ENCODE data around the gene SLIT3.

SLIT3 gene

DNA sequence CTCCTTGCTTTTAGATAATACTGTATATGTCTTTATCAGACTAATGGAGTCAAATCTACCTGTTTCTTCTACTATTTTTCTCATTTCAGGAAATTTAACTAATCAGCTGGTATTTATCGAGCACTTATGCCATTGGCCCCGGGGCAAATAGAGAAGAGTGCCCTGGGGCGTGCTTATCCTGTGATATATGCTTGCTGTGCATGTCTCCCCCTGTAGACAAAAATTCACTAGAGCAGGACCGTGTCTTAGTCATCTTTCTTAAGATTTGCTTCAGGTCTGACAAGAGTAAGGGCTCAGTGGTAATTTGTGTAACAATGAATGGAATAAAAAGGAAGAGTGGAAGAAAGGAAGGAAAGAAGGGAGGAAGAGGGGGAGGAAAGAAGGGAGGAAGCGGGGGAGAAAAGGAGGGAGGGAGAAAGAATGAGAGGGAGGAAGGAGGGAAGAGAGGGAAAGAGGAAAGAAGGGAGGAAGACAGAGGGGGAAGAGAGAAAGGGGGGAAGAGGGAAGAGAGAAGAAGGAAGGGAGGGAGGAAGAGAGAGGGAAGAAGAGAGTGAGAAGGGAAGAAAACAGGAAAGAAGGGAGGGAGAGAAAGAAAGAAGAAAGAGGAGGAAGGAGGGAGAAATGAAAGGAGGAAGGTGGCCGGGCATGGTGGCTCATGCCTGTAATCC, 426.1 kb downstream of the SLIT3 start:
- Histone ChIP-seq H3K4me3 (ENCODE audit: low read length) (no peak overlapping the region), H3K9me3 (ENCODE audit: insufficient read depth, low read depth, low read length) (no peaks in the 10 kb centered on the region), H3K27ac (ENCODE audit: low read length) (no peak overlapping the region), H3K9ac (ENCODE audit: low read depth, low read length) (no peak overlapping the region), H3K36me3 (ENCODE audit: insufficient read depth, low read depth, low read length) (no peaks in the 10 kb centered on the region), H3K27me3 (ENCODE audit: insufficient read depth, low read length) (peaks cover under 1% of the 10 kb centered on the region; the same call in 1 of the 2 replicates), H3K4me1 (ENCODE audit: insufficient read depth, low read length) (peaks cover 4% of the 10 kb centered on the region; the same call in 1 of the 2 replicates)

GRCh38 chr5:168872246-168872645, 428.7 kb downstream of the SLIT3 start:
- Histone ChIP-seq H3K4me1 (ENCODE audit: insufficient read depth, low read length) (no peaks in the 10 kb centered on the region), H3K4me3 (ENCODE audit: low read length) (no peak overlapping the region), H3K36me3 (ENCODE audit: insufficient read depth, low read depth, low read length) (no peaks in the 10 kb centered on the region), H3K27me3 (ENCODE audit: insufficient read depth, low read length) (no peaks in the 10 kb centered on the region), H3K27ac (ENCODE audit: low read length) (no peak overlapping the region), H3K9me3 (ENCODE audit: insufficient read depth, low read depth, low read length) (no peaks in the 10 kb centered on the region), H3K9ac (ENCODE audit: low read depth, low read length) (no peak overlapping the region)

- H3K27me3 ChIP-seq (ENCODE audit: insufficient read depth, low read length), result no peaks in the 10 kb centered on the region
- no peaks in the 10 kb centered on the region for H3K4me1 ChIP-seq (ENCODE audit: insufficient read depth, low read length)
- H3K9me3 ChIP-seq (ENCODE audit: insufficient read depth, low read depth, low read length), result no peaks in the 10 kb centered on the region
- H3K4me3 ChIP-seq (ENCODE audit: low read length), result no peak overlapping the region
- H3K9ac ChIP-seq (ENCODE audit: low read depth, low read length), result no peak overlapping the region
- no peaks in the 10 kb centered on the region for H3K36me3 ChIP-seq (ENCODE audit: insufficient read depth, low read depth, low read length)
- H3K27ac ChIP-seq (ENCODE audit: low read length), result no peak overlapping the region
These were observed 430.0 kb downstream of the SLIT3 start for GRCh38 chr5:168870910-168871309.

- Histone ChIP-seq H3K9me3 (ENCODE audit: insufficient read depth, low read depth, low read length) (no peaks in the 10 kb centered on the region), H3K4me1 (ENCODE audit: insufficient read depth, low read length) (no peaks in the 10 kb centered on the region), H3K9ac (ENCODE audit: low read depth, low read length) (no peak overlapping the region), H3K36me3 (ENCODE audit: insufficient read depth, low read depth, low read length) (no peaks in the 10 kb centered on the region), H3K27me3 (ENCODE audit: insufficient read depth, low read length) (no peaks in the 10 kb centered on the region), H3K27ac (ENCODE audit: low read length) (no peak overlapping the region), H3K4me3 (ENCODE audit: low read length) (no peak overlapping the region)
These were observed 431.2 kb downstream of the SLIT3 start for GRCh38 chr5:168869615-168870227.

DNA sequence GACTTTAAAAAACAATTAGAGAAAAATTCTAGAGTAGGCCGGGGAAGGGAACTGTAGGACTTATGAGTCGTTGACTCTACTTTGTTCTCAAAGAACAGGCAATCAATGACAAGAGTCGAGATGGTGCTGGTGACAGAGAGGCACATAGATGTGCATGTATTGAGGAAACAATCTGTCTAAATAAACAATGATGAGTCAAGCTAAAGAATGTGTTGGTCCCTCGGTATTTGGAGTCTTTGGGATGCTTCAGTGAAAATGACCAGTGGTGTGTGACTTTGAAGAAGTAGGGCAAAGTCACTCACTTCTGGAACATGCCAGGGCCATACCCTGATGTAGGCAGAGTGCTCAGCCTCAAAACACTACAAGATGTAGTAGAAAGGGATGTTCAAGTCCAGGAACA, 433.7 kb downstream of the SLIT3 start:
- Histone ChIP-seq H3K4me3 (ENCODE audit: low read length) (no peak overlapping the region), H3K9me3 (ENCODE audit: insufficient read depth, low read depth, low read length) (no peaks in the 10 kb centered on the region), H3K27ac (ENCODE audit: low read length) (no peak overlapping the region), H3K27me3 (ENCODE audit: insufficient read depth, low read length) (no peaks in the 10 kb centered on the region), H3K9ac (ENCODE audit: low read depth, low read length) (no peak overlapping the region), H3K36me3 (ENCODE audit: insufficient read depth, low read depth, low read length) (no peaks in the 10 kb centered on the region), H3K4me1 (ENCODE audit: insufficient read depth, low read length) (no peaks in the 10 kb centered on the region)

- Histone ChIP-seq H3K9me3 (ENCODE audit: insufficient read depth, low read depth, low read length) (no peaks in the 10 kb centered on the region), H3K4me3 (ENCODE audit: low read length) (no peak overlapping the region), H3K9ac (ENCODE audit: low read depth, low read length) (no peak overlapping the region), H3K36me3 (ENCODE audit: insufficient read depth, low read depth, low read length) (no peaks in the 10 kb centered on the region), H3K4me1 (ENCODE audit: insufficient read depth, low read length) (no peaks in the 10 kb centered on the region), H3K27ac (ENCODE audit: low read length) (no peak overlapping the region), H3K27me3 (ENCODE audit: insufficient read depth, low read length) (no peaks in the 10 kb centered on the region)
These were observed 435.0 kb downstream of the SLIT3 start for GRCh38 chr5:168865968-168866367.

- Histone ChIP-seq H3K9ac (ENCODE audit: low read depth, low read length) (no peak overlapping the region), H3K4me3 (ENCODE audit: low read length) (no peak overlapping the region), H3K36me3 (ENCODE audit: insufficient read depth, low read depth, low read length) (no peaks in the 10 kb centered on the region), H3K27me3 (ENCODE audit: insufficient read depth, low read length) (no peaks in the 10 kb centered on the region), H3K9me3 (ENCODE audit: insufficient read depth, low read depth, low read length) (no peaks in the 10 kb centered on the region), H3K27ac (ENCODE audit: low read length) (no peak overlapping the region), H3K4me1 (ENCODE audit: insufficient read depth, low read length) (no peaks in the 10 kb centered on the region)
These were observed 437.9 kb downstream of the SLIT3 start for GRCh38 chr5:168863021-168863420.

DNA sequence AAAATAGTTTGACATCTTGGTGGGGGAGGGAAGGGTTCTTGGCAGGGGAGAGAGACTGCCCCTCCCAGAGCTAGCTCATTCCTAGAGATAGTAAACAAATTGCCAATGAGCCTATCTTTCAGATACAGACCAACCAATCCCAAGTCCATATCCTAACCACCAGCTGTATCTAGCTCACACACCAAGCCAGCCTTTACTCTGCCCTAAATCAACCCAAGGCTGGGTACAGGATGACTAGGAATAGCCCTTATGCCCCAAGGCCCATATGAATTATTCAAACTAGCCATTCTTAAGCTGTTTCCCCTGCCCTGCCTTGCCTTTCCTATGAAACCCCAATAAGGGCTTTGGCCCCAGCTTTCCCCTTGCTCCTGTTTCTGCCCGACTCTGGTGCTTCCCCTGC, 440.4 kb downstream of the SLIT3 start:
- no peaks in the 10 kb centered on the region for H3K4me1 ChIP-seq (ENCODE audit: insufficient read depth, low read length)
- H3K4me3 ChIP-seq (ENCODE audit: low read length), result no peak overlapping the region
- no peaks in the 10 kb centered on the region for H3K9me3 ChIP-seq (ENCODE audit: insufficient read depth, low read depth, low read length)
- H3K27ac ChIP-seq (ENCODE audit: low read length), result no peak overlapping the region
- no peaks in the 10 kb centered on the region for H3K36me3 ChIP-seq (ENCODE audit: insufficient read depth, low read depth, low read length)
- no peak overlapping the region for H3K9ac ChIP-seq (ENCODE audit: low read depth, low read length)
- no peaks in the 10 kb centered on the region for H3K27me3 ChIP-seq (ENCODE audit: insufficient read depth, low read length)

GRCh38 chr5:168860081-168860480, 440.9 kb downstream of the SLIT3 start:
- no peak overlapping the region for H3K4me3 ChIP-seq (ENCODE audit: low read length)
- H3K27ac ChIP-seq (ENCODE audit: low read length), result no peak overlapping the region
- no peaks in the 10 kb centered on the region for H3K4me1 ChIP-seq (ENCODE audit: insufficient read depth, low read length)
- H3K9me3 ChIP-seq (ENCODE audit: insufficient read depth, low read depth, low read length), result no peaks in the 10 kb centered on the region
- no peak overlapping the region for H3K9ac ChIP-seq (ENCODE audit: low read depth, low read length)
- H3K27me3 ChIP-seq (ENCODE audit: insufficient read depth, low read length), result no peaks in the 10 kb centered on the region
- H3K36me3 ChIP-seq (ENCODE audit: insufficient read depth, low read depth, low read length), result no peaks in the 10 kb centered on the region

GRCh38 chr5:168859471-168859870, 441.5 kb downstream of the SLIT3 start:
- Histone ChIP-seq H3K27me3 (ENCODE audit: insufficient read depth, low read length) (no peaks in the 10 kb centered on the region), H3K9ac (ENCODE audit: low read depth, low read length) (no peak overlapping the region), H3K4me3 (ENCODE audit: low read length) (no peak overlapping the region), H3K27ac (ENCODE audit: low read length) (no peak overlapping the region), H3K4me1 (ENCODE audit: insufficient read depth, low read length) (no peaks in the 10 kb centered on the region), H3K36me3 (ENCODE audit: insufficient read depth, low read depth, low read length) (no peaks in the 10 kb centered on the region), H3K9me3 (ENCODE audit: insufficient read depth, low read depth, low read length) (no peaks in the 10 kb centered on the region)

DNA sequence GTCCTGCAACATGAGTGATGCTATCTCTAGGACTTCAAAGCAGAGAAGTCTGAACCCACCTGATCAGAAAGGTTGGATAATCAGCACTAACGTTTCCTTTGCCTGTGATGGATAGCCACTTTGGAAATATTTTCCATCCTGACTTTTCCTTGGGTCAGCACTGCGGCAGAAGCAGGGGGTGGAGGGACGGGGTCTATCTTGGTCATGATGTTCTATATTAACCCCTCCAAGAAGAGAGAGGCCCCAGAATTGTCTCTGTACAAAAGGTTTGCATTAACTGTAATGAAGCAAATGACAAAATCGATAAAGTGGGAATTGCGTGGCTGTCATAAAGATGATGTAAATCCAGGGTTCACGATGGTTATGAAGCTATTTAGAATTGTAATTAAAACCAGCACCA, 441.9 kb downstream of the SLIT3 start:
- Histone ChIP-seq H3K9me3 (ENCODE audit: insufficient read depth, low read depth, low read length) (no peaks in the 10 kb centered on the region), H3K4me1 (ENCODE audit: insufficient read depth, low read length) (no peaks in the 10 kb centered on the region), H3K9ac (ENCODE audit: low read depth, low read length) (no peak overlapping the region), H3K4me3 (ENCODE audit: low read length) (no peak overlapping the region), H3K27me3 (ENCODE audit: insufficient read depth, low read length) (no peaks in the 10 kb centered on the region), H3K27ac (ENCODE audit: low read length) (no peak overlapping the region), H3K36me3 (ENCODE audit: insufficient read depth, low read depth, low read length) (no peaks in the 10 kb centered on the region)

DNA sequence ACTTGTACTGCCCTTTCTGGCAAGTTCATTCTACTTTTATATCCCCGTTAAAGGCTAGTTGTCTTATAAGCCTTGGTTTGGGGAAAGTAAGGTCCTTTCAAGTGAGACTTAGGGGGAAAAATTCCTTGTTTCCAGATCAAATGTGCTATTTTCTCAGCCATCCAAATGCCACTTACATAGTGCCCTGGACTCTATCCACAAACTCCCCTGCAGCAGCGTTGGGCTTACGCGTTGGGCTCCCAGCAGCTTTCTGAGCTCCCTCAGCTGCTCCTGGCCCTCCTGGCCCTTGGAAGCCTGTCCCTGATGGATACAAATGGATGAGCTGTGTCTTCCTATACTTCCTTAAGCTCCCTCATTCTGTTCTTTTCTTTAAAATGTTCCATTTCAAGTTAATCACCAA, 442.6 kb downstream of the SLIT3 start:
- Histone ChIP-seq H3K27ac (ENCODE audit: low read length) (no peak overlapping the region), H3K27me3 (ENCODE audit: insufficient read depth, low read length) (no peaks in the 10 kb centered on the region), H3K9me3 (ENCODE audit: insufficient read depth, low read depth, low read length) (no peaks in the 10 kb centered on the region), H3K36me3 (ENCODE audit: insufficient read depth, low read depth, low read length) (no peaks in the 10 kb centered on the region), H3K9ac (ENCODE audit: low read depth, low read length) (no peak overlapping the region), H3K4me3 (ENCODE audit: low read length) (no peak overlapping the region), H3K4me1 (ENCODE audit: insufficient read depth, low read length) (no peaks in the 10 kb centered on the region)

All from iPS-20b (cell line).